K562 (cell line): ENCODE measurements around the gene CZIB. TPM values are rescaled to one million over a fixed set of nuclear protein-coding genes. Genes with fewer than 3 reads are reported as not detected.
A peak's percentile ranks its signal among the peaks of the same experiment; 100 is the strongest.

ENCODE experiments used
- ADNP ChIP-seq: fragments of 200-800 bp; sonication (Bioruptor generic); IDR thresholded peaks from 2 replicates; pipeline ENCODE4 v1.6.1; 2016; ENCODE audit warnings: missing genetic modification characterization, missing compliant biosample characterization
- FIP1L1 ChIP-seq: fragments of 200-400 bp; formaldehyde crosslinking; IDR thresholded peaks from 2 replicates; pipeline ENCODE4 v1.6.1; 2018; ENCODE audit warnings: mild to moderate bottlenecking, low read depth, low read length; ENCODE audit not compliant: poor library complexity, severe bottlenecking
- MCM3 ChIP-seq: fragments of 450-650 bp; IDR thresholded peaks from 2 replicates; pipeline ENCODE4 v1.6.1; 2016
- MNT ChIP-seq, 2 experiments: fragments of 450-650 bp; conservative IDR thresholded peaks; 2 replicates each; pipeline ENCODE4 v1.6.1; 2017; ENCODE audit warnings: mild to moderate bottlenecking in 2 of 2, moderate library complexity in 2 of 2
- NEUROD1 ChIP-seq: fragments of 150-350 bp; IDR thresholded peaks from 2 replicates; pipeline ENCODE4 v1.6.1; 2014; ENCODE audit warnings: borderline replicate concordance, low read length, low read depth; ENCODE audit not compliant: partially characterized antibody
- NFIC ChIP-seq: fragments of 450-650 bp; IDR thresholded peaks from 2 replicates; pipeline ENCODE4 v1.6.1; 2017; ENCODE audit warnings: mild to moderate bottlenecking, inconsistent platforms
- NFRKB ChIP-seq: fragments of 450-650 bp; IDR thresholded peaks from 2 replicates; pipeline ENCODE4 v1.6.1; 2016; ENCODE audit warnings: low read depth
- PBX2 ChIP-seq, 2 experiments: IDR thresholded peaks in 1 of 2; conservative IDR thresholded peaks in 1 of 2; 2 replicates each; pipeline ENCODE4 v1.6.1; 2016; ENCODE audit warnings: low read depth in 2 of 2, mild to moderate bottlenecking in 1 of 2, missing compliant biosample characterization in 1 of 2, missing genetic modification characterization in 1 of 2, moderate library complexity in 1 of 2
- RCOR1 ChIP-seq, 2 experiments: IDR thresholded peaks; 2 replicates each; pipeline ENCODE4 v1.6.1; 2012; ENCODE audit warnings: low read depth in 2 of 2, low read length in 2 of 2, borderline replicate concordance in 1 of 2, improper control_type of control experiment in 1 of 2
- SIN3B ChIP-seq: fragments of 450-650 bp; IDR thresholded peaks from 2 replicates; pipeline ENCODE4 v1.6.1; 2017; ENCODE audit warnings: low read depth, mild to moderate bottlenecking, moderate library complexity
- SNIP1 ChIP-seq: fragments of 450-650 bp; IDR thresholded peaks from 2 replicates; pipeline ENCODE4 v1.7.1; 2017; ENCODE audit warnings: low read depth, mild to moderate bottlenecking
- TAF9B ChIP-seq: fragments of 450-650 bp; IDR thresholded peaks from 2 replicates; pipeline ENCODE4 v1.6.1; 2018; ENCODE audit warnings: mild to moderate bottlenecking; ENCODE audit not compliant: partially characterized antibody
- TEAD1 ChIP-seq, 2 experiments: fragments of 450-650 bp in 1 of 2; sonication (generic) in 1 of 2; formaldehyde crosslinking; IDR thresholded peaks; 2 replicates each; pipeline versions ENCODE4 v1.4.0 to v1.8.0; 2020 to 2022; ENCODE audit warnings: mild to moderate bottlenecking in 2 of 2, missing genetic modification reagents in 1 of 2
- TEAD4 ChIP-seq, 2 experiments: sonication (generic) in 1 of 2; formaldehyde crosslinking in 1 of 2; IDR thresholded peaks; 2 replicates each; pipeline versions ENCODE4 v1.6.1 to v1.8.0; 2012 to 2022; ENCODE audit warnings: borderline replicate concordance in 1 of 2, inconsistent platforms in 1 of 2, low read length in 1 of 2, mild to moderate bottlenecking in 1 of 2, missing genetic modification reagents in 1 of 2
- TFAP4 ChIP-seq: sonication (generic); formaldehyde crosslinking; IDR thresholded peaks from 2 replicates; pipeline ENCODE4 v1.8.0; 2022; ENCODE audit warnings: missing genetic modification reagents, mild to moderate bottlenecking, moderate library complexity, borderline replicate concordance
- ZBTB33 ChIP-seq: sonication (generic); formaldehyde crosslinking; IDR thresholded peaks from 2 replicates; pipeline ENCODE4 v1.8.1; 2023; ENCODE audit warnings: mild to moderate bottlenecking, missing genetic modification reagents
- ZNF184 ChIP-seq: sonication (generic); formaldehyde crosslinking; IDR thresholded peaks from 2 replicates; pipeline ENCODE4 v1.5.0; 2020; ENCODE audit warnings: missing genetic modification reagents
- ZNF830 ChIP-seq: fragments of 250-450 bp; sonication (Bioruptor Pico); IDR thresholded peaks from 2 replicates; pipeline ENCODE4 v1.5.0; 2021; ENCODE audit warnings: mild to moderate bottlenecking
- polyA plus RNA-seq, 8 experiments: library from polyadenylated mRNA; depleted of rRNA in 4 of 8; stranded (reverse) in 5 of 8; unstranded in 3 of 8; fragments of >200 nt; fragmentation: Nextera tagmentation in 2 of 8; fragmentation: Illumina TruSeq in 1 of 8; extraction: Ambion mirVana in 2 of 8; extraction: Trizol in 1 of 8; gene quantifications; 2 replicates each; pipeline versions ENCODE4 v1.2.1 to v1.2.3, GENCODE V29; 2011 to 2014; ENCODE audit warnings: inconsistent platforms in 1 of 8, missing spikeins in 1 of 8
- total RNA-seq, 7 experiments: library from RNA; depleted of rRNA in 6 of 7; stranded (reverse); fragments of >200 nt in 6 of 7; fragmentation: Illumina TruSeq in 2 of 7; extraction: Trizol in 2 of 7; gene quantifications; 2 replicates each; pipeline versions ENCODE4 v1.2.1 to v1.2.3, GENCODE V29; 2011 to 2021; ENCODE audit warnings: low replicate concordance in 1 of 7

Gene CZIB
- total and polyA plus RNA-seq, 9 of the 15 experiments (the other 6 are each of a cell fraction or from before 2014, with no cell fraction given), result 52.6 to 111 (median 80.0) TPM

- TF ChIP-seq NFIC, result peak; percentile 34
- no peak for TF ChIP-seq PBX2 (CRISPR knock-in tag; IDR thresholded peaks at IDR 0.05; ENCODE audit: low read depth)
- no peak for TF ChIP-seq PBX2 (tag; conservative IDR thresholded peaks at IDR 0.05; ENCODE audit: low read depth)
- TF ChIP-seq MCM3, result no peak
- TF ChIP-seq RCOR1 (IDR thresholded peaks at IDR 0.05; ENCODE audit: borderline replicate concordance in 1 of 2, low read depth in 2 of 2, low read length in 2 of 2), result peak in 1 of 2 experiments; percentile 22; a peak in 1 of 4 replicates
- TF ChIP-seq ADNP (tag), result no peak
- TF ChIP-seq MNT (conservative IDR thresholded peaks at IDR 0.05), result peak; percentile 87 to 96
- TF ChIP-seq NEUROD1, result peak; percentile 55
- TF ChIP-seq ZNF184 (CRISPR knock-in tag), result 0 out of 2 replicates have a peak, but pooled peaks have one; percentile 36
- peak; percentile 74; the same call in 1 of the 2 replicates for TF ChIP-seq NFRKB
- TF ChIP-seq TAF9B, result peak; percentile 77
- peak; percentile 60 for TF ChIP-seq FIP1L1
- peak; percentile 99 for TF ChIP-seq SIN3B
- no peak for TF ChIP-seq TEAD4 (IDR thresholded peaks at IDR 0.05; ENCODE audit: low read length)
- peak; percentile 73; the same call in 1 of the 2 replicates for TF ChIP-seq TEAD4 (CRISPR knock-in tag; IDR thresholded peaks at IDR 0.05; ENCODE audit: borderline replicate concordance)
- TF ChIP-seq SNIP1, result no peak
- 0 out of 2 replicates have a peak, but pooled peaks have one; percentile 20 for TF ChIP-seq ZNF830 (CRISPR knock-in tag)
- TF ChIP-seq ZBTB33 (CRISPR knock-in tag), result peak; percentile 84
- peak; percentile 99 for TF ChIP-seq TFAP4 (CRISPR knock-in tag)
- TF ChIP-seq TEAD1 (CRISPR knock-in tag; IDR thresholded peaks at IDR 0.05), result peak in 1 of 2 experiments; percentile 90; a peak in 1 of 4 replicates
These were observed 18.0 kb upstream of the CZIB start, which contains the start of gene MAGOH (continued) for GRCh38 chr1:53238197-53239155.
